HPDE6-E6E7 (cell line): ENCODE measurements around the gene EHD4.
A peak's percentile ranks its signal among the peaks of the same experiment; 100 is the strongest.

ENCODE experiments used
- DNase-seq: peaks from one replicate; pipeline ENCODE4 v3.0.0; 2011; ENCODE audit warnings: missing footprints; ENCODE audit errors: extremely low spot score

Gene EHD4

DNA sequence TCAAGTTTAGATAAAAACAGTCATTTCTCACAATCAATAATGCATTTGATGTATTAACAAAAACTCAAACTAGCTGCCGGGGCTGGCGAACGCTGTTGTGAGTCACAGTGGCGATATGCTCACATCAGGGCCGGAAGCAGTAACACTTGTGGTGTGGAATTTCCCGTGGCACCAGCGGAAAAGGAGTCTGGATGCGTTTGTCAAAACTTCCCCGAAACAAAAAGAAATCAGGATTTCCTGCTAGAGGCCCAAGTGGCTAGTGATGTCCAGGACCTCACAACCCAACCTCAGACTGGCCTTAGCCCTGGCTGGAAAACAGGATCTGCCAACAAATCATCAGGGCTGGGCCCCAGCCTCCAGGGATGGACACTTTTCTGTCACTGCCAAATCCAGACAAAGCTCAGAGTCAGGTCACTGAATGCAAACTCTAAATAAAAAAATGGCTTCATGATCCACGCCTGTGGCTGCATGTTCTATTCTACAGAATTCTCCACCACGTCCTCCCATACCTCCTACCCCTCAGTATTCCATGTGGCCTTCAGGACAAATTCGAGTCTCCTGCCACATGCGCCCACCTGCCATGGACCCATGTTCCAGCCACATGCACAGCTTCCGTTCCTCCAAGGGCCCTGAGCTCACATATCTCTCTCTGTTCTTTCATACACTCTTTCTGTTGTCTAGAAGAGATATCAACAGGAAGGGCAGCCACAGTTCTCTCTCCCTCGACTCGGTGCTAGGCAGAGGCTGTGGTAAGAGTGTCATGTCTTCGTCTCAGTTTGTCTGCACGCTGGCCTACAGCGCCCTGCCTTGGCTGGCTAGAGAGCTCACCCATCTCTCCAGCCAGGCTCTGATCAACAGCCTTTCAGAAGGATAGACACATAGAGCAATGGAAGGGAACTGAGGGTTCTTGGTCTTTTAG, 35.4 kb downstream of the EHD4 start:
- no peak for DNase-seq

DNA sequence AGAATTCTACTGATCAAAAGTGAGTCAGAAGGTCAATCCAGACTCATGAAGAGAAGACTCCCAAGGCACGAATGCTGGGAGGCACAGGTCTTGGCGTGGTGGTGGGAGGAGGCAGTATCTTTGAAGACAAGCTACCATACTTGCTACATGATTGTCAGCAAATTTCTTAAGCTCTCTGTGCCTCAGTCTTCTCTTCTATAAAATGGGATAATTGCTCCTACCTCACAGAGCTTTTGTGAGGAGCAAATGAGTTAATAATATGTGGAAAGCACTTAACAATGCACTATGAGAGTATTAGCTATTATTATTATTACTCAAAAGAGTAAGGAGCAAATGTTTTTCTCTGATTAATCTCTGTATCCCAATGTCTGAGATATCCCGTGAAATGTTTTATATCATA, 36.2 kb downstream of the EHD4 start:
- DNase-seq = no peak

DNA sequence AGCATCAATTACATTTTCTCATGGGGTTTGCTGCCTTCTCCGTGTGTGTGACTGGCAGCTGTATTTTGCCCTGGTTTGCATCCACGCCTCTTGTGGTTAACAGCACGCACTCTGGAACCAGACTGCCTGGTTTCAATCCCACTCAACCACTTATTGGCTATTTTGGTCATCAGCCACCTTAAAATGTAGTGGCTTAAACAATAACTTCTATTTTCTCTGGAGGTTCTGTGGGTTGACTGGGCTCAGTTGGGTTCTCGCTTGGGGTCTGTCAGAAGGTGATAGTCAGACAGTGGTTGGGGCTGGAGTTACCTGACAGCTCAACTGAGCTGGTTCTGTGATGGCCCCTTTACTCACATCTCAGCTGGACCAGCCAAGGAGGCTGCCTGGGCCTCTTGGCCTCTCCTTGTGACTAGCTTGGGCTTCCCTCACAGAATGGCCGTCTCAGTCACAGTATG, 36.8 kb downstream of the EHD4 start:
- no peak for DNase-seq

GRCh38 chr15:41934843-41935242, 37.5 kb downstream of the EHD4 start:
- DNase-seq = peak; percentile 81

DNA sequence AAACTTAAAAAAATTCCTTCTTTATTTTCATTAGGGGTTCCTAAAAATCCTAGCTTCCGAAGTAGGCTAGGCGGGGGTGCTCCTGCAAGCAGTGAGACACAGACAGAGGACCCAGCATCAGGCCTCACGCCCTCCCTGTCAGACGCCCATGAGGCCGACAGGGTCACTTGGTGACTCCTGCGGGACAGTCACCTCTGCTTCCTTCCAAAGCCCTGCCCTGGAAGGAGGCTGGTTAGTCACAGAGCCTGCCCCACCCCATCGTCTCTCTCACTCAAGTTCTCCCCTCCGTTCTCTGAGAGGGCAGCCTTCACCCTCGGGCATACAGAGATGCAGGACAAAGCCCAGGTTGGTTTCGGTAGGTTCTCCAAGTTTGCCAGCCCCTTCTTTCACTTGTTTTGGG, 38.6 kb downstream of the EHD4 start:
- peak; percentile 55 for DNase-seq

- no peak for DNase-seq
Measured at GRCh38 chr15:41933326-41933725, 39.0 kb downstream of the EHD4 start.

GRCh38 chr15:41932511-41933289, 39.7 kb downstream of the EHD4 start:
- no peak for DNase-seq

DNA sequence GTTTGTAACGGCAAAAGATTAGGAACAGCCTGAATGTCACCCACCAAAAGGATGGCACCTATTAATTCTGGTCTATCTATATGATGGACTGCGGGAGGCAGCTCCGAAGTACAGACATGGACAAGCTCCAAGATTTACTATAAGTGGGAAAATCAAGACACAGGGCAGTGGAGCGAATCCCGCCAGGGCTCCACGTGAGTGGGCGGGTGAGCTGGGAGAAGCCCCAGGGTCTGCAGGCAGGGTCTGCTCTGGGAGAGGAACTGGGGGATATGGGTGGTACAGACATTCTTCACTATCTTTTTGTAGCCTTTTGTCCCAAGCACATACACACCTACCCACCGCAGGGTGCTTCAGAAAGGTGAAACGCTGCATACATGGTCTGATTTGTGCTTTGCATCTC, 40.3 kb downstream of the EHD4 start:
- no peak for DNase-seq

DNA sequence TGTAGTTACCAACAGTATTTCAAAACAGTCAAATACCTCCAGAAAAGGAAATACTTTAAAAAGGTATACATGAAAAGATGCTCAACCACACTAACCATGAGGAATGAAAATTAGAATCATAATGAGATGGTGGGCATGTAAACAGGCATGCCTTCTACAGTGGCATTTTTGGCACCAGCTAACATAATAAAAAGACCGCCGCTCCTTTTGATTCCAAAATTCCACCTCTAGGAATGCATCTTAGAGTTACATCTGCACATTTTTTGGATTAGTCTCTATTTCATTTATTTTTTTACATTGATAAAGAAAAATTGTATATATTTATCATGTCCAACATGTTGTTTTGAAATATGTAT, 41.5 kb downstream of the EHD4 start:
- DNase-seq = no peak

GRCh38 chr15:41930221-41930866, 42.0 kb downstream of the EHD4 start:
- DNase-seq = no peak

GRCh38 chr15:41928637-41929620, 43.4 kb downstream of the EHD4 start:
- DNase-seq = no peak

DNA sequence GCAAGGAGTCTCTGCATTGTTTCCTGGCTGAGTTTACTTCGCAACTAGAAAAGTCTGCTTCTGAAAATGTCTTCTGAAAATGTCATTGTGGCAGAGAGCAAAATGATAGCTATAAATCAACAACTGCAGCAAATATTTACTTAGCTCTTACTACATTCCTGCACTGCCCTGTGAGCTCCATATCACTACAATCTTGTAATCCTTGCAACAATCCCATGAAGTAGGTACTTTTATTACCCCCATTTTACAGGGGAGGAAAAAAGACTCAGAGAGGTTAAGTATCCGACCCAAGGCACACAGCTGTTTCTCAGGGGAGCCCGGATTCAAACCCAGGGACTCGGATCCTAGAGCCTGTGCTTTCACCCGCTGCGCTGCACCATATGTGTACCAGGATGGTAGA, 44.3 kb downstream of the EHD4 start:
- no peak for DNase-seq

DNA sequence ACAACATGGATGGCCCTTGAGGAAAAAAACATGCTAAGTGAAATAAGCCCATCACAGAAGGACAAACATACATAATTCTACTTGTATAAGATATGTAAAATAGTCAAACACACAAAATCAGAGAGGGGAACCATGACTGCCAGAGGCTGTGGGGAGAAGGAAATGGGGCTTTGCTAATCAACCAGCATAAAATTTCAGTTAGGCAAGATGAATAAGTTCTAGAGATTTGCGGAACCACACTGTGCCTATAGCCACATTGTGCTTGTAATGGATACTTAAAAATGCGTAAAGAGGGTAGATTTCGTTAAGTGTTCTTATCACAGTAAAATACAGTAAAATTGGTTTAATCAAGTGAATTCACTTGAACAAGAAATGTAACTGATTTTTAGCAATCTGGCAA, 44.8 kb downstream of the EHD4 start:
- no peak for DNase-seq

DNA sequence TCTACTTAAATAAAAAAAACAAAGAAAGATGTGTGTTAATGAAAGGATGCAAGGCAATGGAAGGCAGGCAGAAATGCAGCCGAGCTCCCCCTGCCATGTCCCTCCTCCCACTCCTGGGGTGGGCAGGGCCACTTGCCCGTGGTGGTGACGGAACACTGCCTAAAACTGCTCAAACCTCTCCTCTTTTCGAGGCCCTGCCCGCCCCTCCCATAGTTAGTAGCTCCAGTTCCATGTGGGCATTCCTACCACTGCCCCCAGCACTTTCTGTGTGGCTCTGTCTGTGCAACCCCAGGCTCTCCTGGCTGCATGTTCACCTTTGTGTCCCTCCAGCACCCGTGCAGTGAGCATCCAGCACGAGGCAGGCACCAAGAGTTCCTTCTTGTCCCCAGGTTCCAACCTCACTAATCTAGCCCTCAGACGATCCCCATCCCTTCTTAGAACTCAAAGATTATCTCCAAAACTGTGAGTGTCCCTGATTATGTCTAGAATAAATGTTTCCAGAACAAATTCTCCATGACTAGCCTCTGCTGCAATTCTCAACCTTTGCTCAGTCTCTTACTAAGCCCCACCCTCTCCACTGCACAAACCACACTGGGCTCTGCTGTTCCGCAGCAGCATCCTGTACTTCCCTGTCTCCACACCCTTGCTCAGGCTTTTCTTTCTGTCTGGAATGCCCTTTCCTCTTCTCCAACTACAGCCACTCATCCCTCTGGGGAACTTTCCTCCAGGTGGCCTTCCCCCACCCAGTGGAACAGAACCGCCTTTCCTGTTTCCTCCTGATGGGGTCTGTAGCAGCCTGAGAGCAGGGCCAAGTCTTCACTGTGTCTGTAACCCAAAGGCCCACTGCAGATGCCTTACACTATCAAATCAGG, 45.9 kb downstream of the EHD4 start:
- no peak for DNase-seq

GRCh38 chr15:41925086-41925608, 47.2 kb downstream of the EHD4 start:
- no peak for DNase-seq

GRCh38 chr15:41923401-41923997, 48.9 kb downstream of the EHD4 start:
- no peak for DNase-seq

GRCh38 chr15:41922353-41922752, 50.0 kb downstream of the EHD4 start:
- no peak for DNase-seq

DNA sequence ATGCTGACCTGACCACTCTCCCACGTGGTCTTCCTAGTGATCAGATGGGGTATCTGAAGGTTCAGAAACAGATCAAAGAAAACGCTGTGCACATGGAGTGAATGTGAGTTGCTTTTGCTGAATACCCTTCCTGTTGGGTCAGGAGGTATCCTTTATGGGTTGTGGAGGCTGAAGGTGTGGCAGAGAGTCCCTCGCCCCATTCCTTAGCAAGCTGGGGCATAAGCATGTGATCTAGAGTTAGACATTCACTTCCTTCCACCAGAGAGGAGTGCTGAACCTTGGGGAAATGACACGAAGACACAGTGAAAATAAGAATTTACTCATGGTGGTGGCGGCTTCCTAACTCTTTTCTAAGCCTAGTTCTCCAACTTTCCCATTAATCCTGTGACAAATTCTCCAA, 50.7 kb downstream of the EHD4 start:
- no peak for DNase-seq

- no peak for DNase-seq
Measured at GRCh38 chr15:41921167-41921566, 51.2 kb downstream of the EHD4 start.
